Ascending aorta (tissue), 2 donors: ENCODE data around the gene GUCA1C. TPM values are rescaled to one million over a fixed set of nuclear protein-coding genes. Genes with fewer than 3 reads are reported as not detected.

ENCODE experiments used
- DNase-seq, 2 donors: peaks; one replicate each; pipeline ENCODE4 v3.0.0-alpha.2; 2019; ENCODE audit warnings: low spot score in 2 of 2
- H3K27ac ChIP-seq, 2 donors: fragments of 200-600 bp; sonication (generic); one replicate each; pipeline ENCODE4 v1.5.1; 2016 to 2017; ENCODE audit warnings: mild to moderate bottlenecking in 1 of 2
- H3K27me3 ChIP-seq: fragments of 200-600 bp; sonication (generic); one replicate; pipeline ENCODE4 v1.5.1; 2017
- H3K36me3 ChIP-seq, 2 donors: fragments of 200-600 bp; sonication (generic); one replicate each; pipeline ENCODE4 v1.5.1; 2016
- H3K4me1 ChIP-seq, 2 donors: fragments of 200-600 bp; sonication (generic); one replicate each; pipeline ENCODE4 v1.5.1; 2016 to 2017; ENCODE audit warnings: mild to moderate bottlenecking in 1 of 2
- H3K4me3 ChIP-seq, 2 donors: fragments of 200-600 bp; sonication (generic); one replicate each; pipeline ENCODE4 v1.5.1; 2016 to 2017; ENCODE audit warnings: mild to moderate bottlenecking in 1 of 2
- H3K9me3 ChIP-seq, 2 donors: fragments of 200-600 bp; sonication (generic); one replicate each; pipeline ENCODE4 v1.5.1; 2016
- CTCF ChIP-seq, 3 experiments: fragments of 200-600 bp in 2 of 3; fragments of 450-650 bp in 1 of 3; sonication (generic) in 2 of 3; IDR thresholded peaks; one replicate each; pipeline ENCODE4 v1.5.1; 2016 to 2019; ENCODE audit warnings: antibody characterized with exemption in 3 of 3, mild to moderate bottlenecking in 1 of 3, moderate library complexity in 1 of 3
- intact Hi-C: fragments of 100-400 bp; cut with DNase I; formaldehyde crosslinking; loops from one replicate; pipeline ENCODE4 v1.15.1; 2023
- total RNA-seq: library from RNA; depleted of rRNA; stranded (reverse); fragments of >200 nt; gene quantifications from one replicate; pipeline ENCODE4 v1.1.0, GENCODE V29; 2016

Gene GUCA1C
- total RNA-seq, 1 donor from 2014 or later = not detected

- no peak for TF ChIP-seq CTCF (IDR thresholded peaks at IDR 0.05)
- no peak overlapping the region for H3K27ac ChIP-seq
- no peaks in the 10 kb centered on the region for H3K36me3 ChIP-seq
- intact Hi-C loops = no loop called here
- H3K4me3 ChIP-seq = no peak overlapping the region
- no peaks in the 10 kb centered on the region for H3K4me1 ChIP-seq
- no peak for DNase-seq
- H3K27me3 ChIP-seq = no peaks in the 10 kb centered on the region
- H3K9me3 ChIP-seq = no peaks in the 10 kb centered on the region
Measured at GRCh38 chr3:108947855-108948254, 5.8 kb downstream of the GUCA1C start.

GRCh38 chr3:108946292-108947285 is 7.1 kb downstream of the GUCA1C start:
- no peaks in the 10 kb centered on the region for H3K36me3 ChIP-seq
- intact Hi-C loops = no loop called here
- no peak overlapping the region for H3K27ac ChIP-seq
- no peaks in the 10 kb centered on the region for H3K4me1 ChIP-seq
- no peak for DNase-seq
- no peak for TF ChIP-seq CTCF (IDR thresholded peaks at IDR 0.05)
- no peaks in the 10 kb centered on the region for H3K27me3 ChIP-seq
- no peaks in the 10 kb centered on the region for H3K9me3 ChIP-seq
- H3K4me3 ChIP-seq = no peak overlapping the region

- Histone ChIP-seq H3K36me3 (no peaks in the 10 kb centered on the region), H3K4me1 (no peaks in the 10 kb centered on the region), H3K9me3 (no peaks in the 10 kb centered on the region), H3K27me3 (no peaks in the 10 kb centered on the region), H3K27ac (no peak overlapping the region), H3K4me3 (no peak overlapping the region)
- no peak for TF ChIP-seq CTCF (IDR thresholded peaks at IDR 0.05)
- no peak for DNase-seq
- intact Hi-C loops = no loop called here
Measured at GRCh38 chr3:108940568-108941263, 13.0 kb downstream of the GUCA1C start.

- Histone ChIP-seq H3K27me3 (no peaks in the 10 kb centered on the region), H3K27ac (no peak overlapping the region), H3K9me3 (no peaks in the 10 kb centered on the region), H3K4me1 (no peaks in the 10 kb centered on the region), H3K36me3 (no peaks in the 10 kb centered on the region), H3K4me3 (no peak overlapping the region)
- no peak for DNase-seq
- intact Hi-C loops = no loop called here
- no peak for TF ChIP-seq CTCF (IDR thresholded peaks at IDR 0.05)
Measured at GRCh38 chr3:108940166-108940565, 13.5 kb downstream of the GUCA1C start.

DNA sequence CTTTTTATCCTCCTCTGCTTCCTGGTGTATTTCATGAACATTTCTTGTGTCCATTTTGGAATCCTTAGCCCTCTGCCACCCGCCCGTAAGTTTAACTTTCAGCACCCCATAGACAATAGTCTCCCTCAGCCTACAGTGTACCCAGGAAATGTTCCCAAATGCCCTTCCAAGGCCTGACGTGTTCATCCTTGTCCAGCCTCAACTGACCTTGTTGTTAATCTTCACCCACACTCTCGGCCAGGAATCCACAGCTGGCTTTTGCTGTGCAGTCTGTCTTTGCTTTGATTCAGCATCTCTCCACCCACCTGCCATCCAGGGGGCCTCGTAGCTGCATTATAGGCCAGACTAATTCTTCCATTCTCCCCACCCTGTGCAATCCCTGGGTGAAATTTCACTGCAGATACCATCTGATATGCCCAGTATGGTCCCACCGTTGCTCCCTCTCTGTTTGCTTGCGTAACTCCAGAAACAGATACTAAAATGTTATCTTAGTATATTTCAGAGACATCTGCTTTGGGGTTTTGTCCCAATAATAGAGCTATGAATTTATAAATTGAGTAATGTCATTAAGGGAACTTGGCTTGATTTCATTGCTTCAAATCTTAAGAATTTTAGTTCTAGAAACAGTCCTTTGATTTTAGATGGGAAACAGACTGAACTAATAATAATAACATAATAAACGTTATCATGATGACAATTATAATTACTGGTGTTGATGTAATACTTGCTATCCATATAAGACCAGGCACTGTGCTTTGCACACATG is 16.6 kb downstream of the GUCA1C start:
- intact Hi-C loops = no loop called here
- Histone ChIP-seq H3K36me3 (no peaks in the 10 kb centered on the region), H3K4me3 (no peak overlapping the region), H3K27me3 (no peaks in the 10 kb centered on the region), H3K9me3 (no peaks in the 10 kb centered on the region), H3K27ac (no peak overlapping the region), H3K4me1 (no peaks in the 10 kb centered on the region)
- no peak for DNase-seq
- no peak for TF ChIP-seq CTCF (IDR thresholded peaks at IDR 0.05)
